IMR-90 (cell line): ENCODE measurements around the gene C9orf43. TPM values are rescaled to one million over a fixed set of nuclear protein-coding genes. Genes with fewer than 3 reads are reported as not detected.
A peak's percentile ranks its signal among the peaks of the same experiment; 100 is the strongest.

Experiments
- ATAC-seq: fragments of 200-7000 bp; cut with Tn5 transposase; 2 replicates; pipeline ENCODE4 v1.9.1; 2020; ENCODE audit warnings: low read depth, mild to moderate bottlenecking, moderate library complexity
- BruUV-seq: library from RNA; stranded (reverse); fragments of 400-500 nt; replicated peaks from 2 replicates; lab custom pipeline; 2021; lab: Mats Ljungman, UMichigan
- CTCF ChIA-PET: fragments of 300-600 bp; formaldehyde crosslinking; extraction: SDS; loops from one replicate; lab custom pipeline; 2021; ENCODE audit warnings: antibody characterized with exemption; lab: Yijun Ruan, JAX
- POLR2A ChIA-PET: fragments of 300-600 bp; sonication (Branson Sonifier 250); formaldehyde crosslinking; loops from one replicate; lab custom pipeline; 2022; ENCODE audit warnings: antibody characterized with exemption; ENCODE audit not compliant: unreplicated experiment; lab: Charles Lee
- DNase-seq: peaks from one replicate; pipeline ENCODE4 v3.0.0; 2013
- H2AFZ ChIP-seq: replicated peaks from 2 replicates; pipeline ENCODE3; 2013; ENCODE audit warnings: low read length, mild to moderate bottlenecking; ENCODE audit not compliant: poor library complexity
- H2AK5ac ChIP-seq: 2 replicates; pipeline ENCODE4 v1.6.1; 2013; ENCODE audit warnings: low read depth, low read length, inconsistent platforms
- H2AK9ac ChIP-seq: replicated peaks from 2 replicates; pipeline ENCODE3; 2013; ENCODE audit warnings: mild to moderate bottlenecking, low read depth, low read length, moderate library complexity; ENCODE audit not compliant: poor library complexity
- H2BK120ac ChIP-seq: 2 replicates; pipeline ENCODE4 v1.6.1; 2013; ENCODE audit warnings: low read depth, low read length, inconsistent platforms
- H2BK15ac ChIP-seq: 3 replicates; pipeline ENCODE4 v1.6.1; 2013; ENCODE audit warnings: low read depth, low read length, inconsistent platforms
- H2BK20ac ChIP-seq: 2 replicates; pipeline ENCODE4 v1.6.1; 2013; ENCODE audit warnings: low read depth, mild to moderate bottlenecking, inconsistent platforms, low read length, moderate library complexity
- H2BK5ac ChIP-seq: 2 replicates; pipeline ENCODE4 v1.6.1; 2013; ENCODE audit warnings: mild to moderate bottlenecking, low read depth, low read length, inconsistent platforms; ENCODE audit not compliant: poor library complexity, severe bottlenecking
- H3K14ac ChIP-seq: replicated peaks from 2 replicates; pipeline ENCODE4 v1.6.1; 2013; ENCODE audit warnings: low read depth, low read length, inconsistent platforms
- H3K18ac ChIP-seq: 2 replicates; pipeline ENCODE4 v1.6.1; 2013; ENCODE audit warnings: low read depth, low read length, control low read depth
- H3K23ac ChIP-seq: 2 replicates; pipeline ENCODE4 v1.6.1; 2013; ENCODE audit warnings: low read depth, low read length, inconsistent platforms
- H3K27ac ChIP-seq: 2 replicates; pipeline ENCODE4 v1.5.1; 2013; ENCODE audit warnings: mild to moderate bottlenecking, control low read depth, low read length; ENCODE audit not compliant: insufficient read depth
- H3K27me3 ChIP-seq: 2 replicates; pipeline ENCODE4 v1.6.1; 2013; ENCODE audit warnings: low read length; ENCODE audit not compliant: control insufficient read depth, insufficient read depth
- H3K36me3 ChIP-seq: 2 replicates; pipeline ENCODE4 v1.6.1; 2013; ENCODE audit warnings: low read length, mixed read lengths; ENCODE audit not compliant: control insufficient read depth, insufficient read depth
- H3K4ac ChIP-seq: 2 replicates; pipeline ENCODE4 v1.6.1; 2013; ENCODE audit warnings: low read depth, low read length, inconsistent platforms
- H3K4me1 ChIP-seq: 2 replicates; pipeline ENCODE4 v1.6.1; 2013; ENCODE audit warnings: low read length, mixed read lengths; ENCODE audit not compliant: control insufficient read depth, insufficient read depth
- H3K4me2 ChIP-seq: 2 replicates; pipeline ENCODE4 v1.6.1; 2013; ENCODE audit warnings: low read depth, mild to moderate bottlenecking, control low read depth, low read length, moderate library complexity
- H3K4me3 ChIP-seq: 2 replicates; pipeline ENCODE4 v1.5.1; 2013; ENCODE audit warnings: low read depth, mild to moderate bottlenecking, control low read depth, low read length, moderate library complexity; ENCODE audit not compliant: insufficient read depth
- H3K56ac ChIP-seq: 2 replicates; pipeline ENCODE4 v1.6.1; 2013; ENCODE audit warnings: low read length, inconsistent platforms; ENCODE audit not compliant: insufficient read depth; ENCODE audit errors: extremely low read depth
- H3K79me1 ChIP-seq, 2 experiments: 2 replicates each; pipeline ENCODE4 v1.6.1; 2013; ENCODE audit warnings: low read length in 2 of 2, inconsistent platforms in 1 of 2, low read depth in 1 of 2
- H3K9ac ChIP-seq: 2 replicates; pipeline ENCODE4 v1.6.1; 2013; ENCODE audit warnings: low read depth, low read length, control low read depth
- H3K9me1 ChIP-seq: 2 replicates; pipeline ENCODE4 v1.6.1; 2013; ENCODE audit warnings: low read length, inconsistent platforms; ENCODE audit not compliant: insufficient read depth
- H3K9me3 ChIP-seq: 2 replicates; pipeline ENCODE4 v1.6.1; 2013; ENCODE audit warnings: low read length; ENCODE audit not compliant: control insufficient read depth, insufficient read depth
- H4K20me1 ChIP-seq: 2 replicates; pipeline ENCODE4 v1.6.1; 2013; ENCODE audit warnings: low read length, inconsistent platforms; ENCODE audit not compliant: insufficient read depth
- H4K5ac ChIP-seq: 2 replicates; pipeline ENCODE4 v1.6.1; 2013; ENCODE audit warnings: mild to moderate bottlenecking, low read depth, low read length, control low read depth
- H4K8ac ChIP-seq, 2 experiments: 2 replicates each; pipeline ENCODE4 v1.6.1; 2013; ENCODE audit warnings: low read depth in 2 of 2, low read length in 2 of 2, control low read depth in 1 of 2, inconsistent platforms in 1 of 2
- H4K91ac ChIP-seq: 2 replicates; pipeline ENCODE4 v1.6.1; 2013; ENCODE audit warnings: low read depth, low read length, inconsistent platforms; ENCODE audit not compliant: insufficient read depth
- BHLHE40 ChIP-seq: fragments of 150-350 bp; IDR thresholded peaks from 2 replicates; pipeline ENCODE4 v1.6.1; 2016; ENCODE audit warnings: mild to moderate bottlenecking, low read depth, low read length
- CEBPB ChIP-seq: IDR thresholded peaks from 2 replicates; pipeline ENCODE4 v1.6.1; 2012; ENCODE audit warnings: low read depth, low read length, improper control_type of control experiment
- CHD1 ChIP-seq: IDR thresholded peaks from 2 replicates; pipeline ENCODE4 v1.6.1; 2012; ENCODE audit warnings: low read depth, low read length, improper control_type of control experiment
- FOS ChIP-seq: fragments of 150-350 bp; IDR thresholded peaks from 2 replicates; pipeline ENCODE4 v1.6.1; 2016; ENCODE audit warnings: low read depth, low read length
- MAFK ChIP-seq: IDR thresholded peaks from 2 replicates; pipeline ENCODE4 v1.6.1; 2012; ENCODE audit warnings: low read depth, low read length, improper control_type of control experiment
- MAZ ChIP-seq: IDR thresholded peaks from 2 replicates; pipeline ENCODE4 v1.6.1; 2012; ENCODE audit warnings: low read depth, mild to moderate bottlenecking, low read length, improper control_type of control experiment, moderate library complexity, borderline replicate concordance
- MXI1 ChIP-seq: IDR thresholded peaks from 2 replicates; pipeline ENCODE4 v1.6.1; 2012; ENCODE audit warnings: low read depth, mild to moderate bottlenecking, low read length, moderate library complexity, borderline replicate concordance
- NFE2L2 ChIP-seq: fragments of 150-350 bp; IDR thresholded peaks from 2 replicates; pipeline ENCODE4 v1.6.1; 2016; ENCODE audit warnings: low read depth, mild to moderate bottlenecking, low read length
- POLR2A ChIP-seq: IDR thresholded peaks from 2 replicates; pipeline ENCODE4 v1.6.1; 2012; ENCODE audit warnings: mild to moderate bottlenecking, low read depth, low read length
- RAD21 ChIP-seq: IDR thresholded peaks from 2 replicates; pipeline ENCODE4 v1.6.1; 2012; ENCODE audit warnings: low read length, improper control_type of control experiment
- RCOR1 ChIP-seq: IDR thresholded peaks from 2 replicates; pipeline ENCODE4 v1.6.1; 2012; ENCODE audit warnings: mild to moderate bottlenecking, low read length, improper control_type of control experiment; ENCODE audit not compliant: insufficient replicate concordance
- SMC3 ChIP-seq: fragments of 150-350 bp; IDR thresholded peaks from 2 replicates; pipeline ENCODE4 v1.6.1; 2016; ENCODE audit warnings: low read depth, mild to moderate bottlenecking, antibody characterized with exemption, low read length, moderate library complexity
- WGBS, 2 experiments: methylation state at CpG; one replicate each; pipeline versions ENCODE4 v1.1.5 to v1.1.7; 2013; ENCODE audit warnings: missing lambda C conversion rate in 2 of 2; ENCODE audit not compliant: insufficient read length in 1 of 2; ENCODE audit errors: extremely low coverage in 2 of 2; 5-methylcytosine and 5-hydroxymethylcytosine counted together
- dilution Hi-C: fragments of 300-500 bp; cut with HindIII; formaldehyde crosslinking; loops from one replicate; pipeline ENCODE4 v1.14.3; 2018; ENCODE audit warnings: low sequenced_read_pairs; ENCODE audit not compliant: unreplicated experiment
- in situ Hi-C: fragments of 300-500 bp; cut with MboI; formaldehyde crosslinking; loops from 3 replicates; pipeline ENCODE4 v1.14.3; 2019; ENCODE audit warnings: low sequenced_read_pairs, inconsistent platforms, mixed read lengths
- intact Hi-C: fragments of 100-400 bp; cut with micrococcal nuclease; formaldehyde crosslinking; loops from 2 replicates; pipeline ENCODE4 v1.10.0; 2022
- polyA plus RNA-seq, 3 experiments: library from polyadenylated mRNA; depleted of rRNA; stranded (reverse); fragments of >200 nt; gene quantifications; 2 replicates each; pipeline ENCODE4 v1.2.3, GENCODE V29; 2012; ENCODE audit warnings: low replicate concordance in 1 of 3
- total RNA-seq: library from RNA; depleted of rRNA; stranded (reverse); fragments of >200 nt; gene quantifications from 2 replicates; pipeline ENCODE4 v1.2.3, GENCODE V29; 2012
- TF ChIP-seq, protein P1 (sequence below): conservative IDR thresholded peaks from 2 replicates; pipeline ENCODE4 v1.5.1; 2012; ENCODE audit warnings: mild to moderate bottlenecking, low read depth, low read length, improper control_type of control experiment
- TF ChIP-seq, protein P2 (sequence below): fragments of 150-350 bp; IDR thresholded peaks from 2 replicates; pipeline ENCODE4 v1.6.1; 2016; ENCODE audit warnings: low read depth, mild to moderate bottlenecking, low read length, moderate library complexity, borderline replicate concordance

C9orf43 gene
- total and polyA plus RNA-seq, 2 of the 4 experiments (the other 2 are of a cell fraction) = 0.36 to 0.46 TPM

DNA sequence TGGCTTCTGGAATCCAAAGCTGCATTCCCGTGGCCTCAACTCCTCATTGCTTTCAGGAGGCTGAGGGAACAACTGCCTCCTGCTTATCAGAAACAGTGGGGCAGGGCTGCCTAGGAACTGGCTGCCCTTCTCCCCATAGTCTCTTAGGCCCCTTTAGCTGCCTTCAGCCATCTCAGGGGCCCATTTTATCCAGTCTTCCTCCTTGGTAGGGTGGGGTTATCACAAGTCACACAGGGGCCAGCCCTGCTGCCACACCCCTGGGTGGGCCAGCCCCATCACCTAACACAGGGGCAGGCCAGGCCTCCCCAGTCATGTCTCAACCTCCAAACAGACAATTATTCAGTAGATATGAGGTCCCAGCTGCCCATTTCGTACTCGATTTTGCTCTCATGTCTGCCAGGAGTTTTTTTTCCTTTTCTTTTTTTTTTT is 13.3 kb upstream of the C9orf43 start (continued):
- TF ChIP-seq MAZ (no peak), BHLHE40 (no peak), RAD21 (no peak), SMC3 (no peak)

DNA sequence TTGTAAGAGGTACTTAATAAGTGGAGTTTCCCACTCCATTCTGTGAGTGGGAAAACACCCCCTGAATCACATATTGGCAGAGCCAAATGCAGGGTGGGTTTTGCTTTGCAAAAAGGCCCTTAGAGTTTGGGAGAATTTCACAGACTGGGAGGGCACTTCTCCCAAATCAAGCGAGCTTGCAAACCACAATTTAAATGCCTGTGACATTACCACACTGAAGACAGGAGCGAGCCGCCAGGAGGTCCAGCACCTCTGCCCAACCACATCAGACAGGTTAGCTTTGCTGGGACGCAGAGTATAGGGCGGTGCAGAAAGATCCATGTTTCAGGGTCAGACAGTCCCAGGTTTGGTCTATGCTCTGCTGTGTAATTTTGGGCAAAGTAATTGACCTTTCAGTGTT is 11.8 kb upstream of the C9orf43 start:
- Histone ChIP-seq H2AFZ (no peak overlapping the region), H3K79me1 (peaks cover 20 to 35% of the 10 kb centered on the region in 2 experiments), H3K4ac (no peak overlapping the region), H3K14ac (no peak overlapping the region), H3K36me3 (no peaks in the 10 kb centered on the region), H4K91ac (no peak overlapping the region), H2BK120ac (no peak overlapping the region), H2AK5ac (no peak overlapping the region), H3K4me1 (peaks cover 8% of the 10 kb centered on the region), H3K56ac (no peak overlapping the region), H2BK15ac (no peak overlapping the region), H4K20me1 (no peaks in the 10 kb centered on the region), H3K9me3 (no peaks in the 10 kb centered on the region), H4K5ac (no peak overlapping the region), H2BK20ac (peak overlapping the region; percentile 14; the same call in 1 of the 2 replicates), H3K4me3 (no peak overlapping the region), H3K9me1 (peaks cover 2% of the 10 kb centered on the region; the same call in 1 of the 2 replicates), H3K27me3 (no peaks in the 10 kb centered on the region), H2BK5ac (no peak overlapping the region), H3K9ac (no peak overlapping the region), H3K4me2 (peak overlapping the region; percentile 12; the same call in 1 of the 2 replicates), H2AK9ac (no peak overlapping the region), H4K8ac (no peak overlapping the region), H3K27ac (no peak overlapping the region), H3K18ac (no peak overlapping the region), H3K23ac (no peak overlapping the region)
- POLR2A ChIA-PET = interaction anchor here (1.3 kb wide), 1 partner anchor 11 kb away, joined by 3 read pairs; the partner anchor contains the start of genes C9orf43 and POLE3
- WGBS, 2 experiments = no CpG with 5 or more reads among the region's 5 CpGs
- dilution Hi-C loops (no loop called here), in situ Hi-C loops (no loop called here), intact Hi-C loops (loop anchor here (1.0 kb wide), 1 partner anchor 23 kb away; no protein-coding TSS in a partner anchor)
- TF ChIP-seq MAZ = no peak
- TF ChIP-seq, protein P1, sequence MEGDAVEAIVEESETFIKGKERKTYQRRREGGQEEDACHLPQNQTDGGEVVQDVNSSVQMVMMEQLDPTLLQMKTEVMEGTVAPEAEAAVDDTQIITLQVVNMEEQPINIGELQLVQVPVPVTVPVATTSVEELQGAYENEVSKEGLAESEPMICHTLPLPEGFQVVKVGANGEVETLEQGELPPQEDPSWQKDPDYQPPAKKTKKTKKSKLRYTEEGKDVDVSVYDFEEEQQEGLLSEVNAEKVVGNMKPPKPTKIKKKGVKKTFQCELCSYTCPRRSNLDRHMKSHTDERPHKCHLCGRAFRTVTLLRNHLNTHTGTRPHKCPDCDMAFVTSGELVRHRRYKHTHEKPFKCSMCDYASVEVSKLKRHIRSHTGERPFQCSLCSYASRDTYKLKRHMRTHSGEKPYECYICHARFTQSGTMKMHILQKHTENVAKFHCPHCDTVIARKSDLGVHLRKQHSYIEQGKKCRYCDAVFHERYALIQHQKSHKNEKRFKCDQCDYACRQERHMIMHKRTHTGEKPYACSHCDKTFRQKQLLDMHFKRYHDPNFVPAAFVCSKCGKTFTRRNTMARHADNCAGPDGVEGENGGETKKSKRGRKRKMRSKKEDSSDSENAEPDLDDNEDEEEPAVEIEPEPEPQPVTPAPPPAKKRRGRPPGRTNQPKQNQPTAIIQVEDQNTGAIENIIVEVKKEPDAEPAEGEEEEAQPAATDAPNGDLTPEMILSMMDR = no peak
- TF ChIP-seq SMC3 = no peak
- no peak for TF ChIP-seq MXI1
- no peak for TF ChIP-seq RCOR1
- TF ChIP-seq RAD21 = no peak
- TF ChIP-seq CHD1 = no peak
- no peak for TF ChIP-seq CEBPB
- no peak for TF ChIP-seq POLR2A
- TF ChIP-seq NFE2L2 = no peak
- no peak for TF ChIP-seq FOS
- TF ChIP-seq MAFK = no peak
- TF ChIP-seq BHLHE40 = no peak
- TF ChIP-seq, protein P2, sequence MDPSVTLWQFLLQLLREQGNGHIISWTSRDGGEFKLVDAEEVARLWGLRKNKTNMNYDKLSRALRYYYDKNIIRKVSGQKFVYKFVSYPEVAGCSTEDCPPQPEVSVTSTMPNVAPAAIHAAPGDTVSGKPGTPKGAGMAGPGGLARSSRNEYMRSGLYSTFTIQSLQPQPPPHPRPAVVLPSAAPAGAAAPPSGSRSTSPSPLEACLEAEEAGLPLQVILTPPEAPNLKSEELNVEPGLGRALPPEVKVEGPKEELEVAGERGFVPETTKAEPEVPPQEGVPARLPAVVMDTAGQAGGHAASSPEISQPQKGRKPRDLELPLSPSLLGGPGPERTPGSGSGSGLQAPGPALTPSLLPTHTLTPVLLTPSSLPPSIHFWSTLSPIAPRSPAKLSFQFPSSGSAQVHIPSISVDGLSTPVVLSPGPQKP = no peak
- ATAC-seq = no peak
- no peak for DNase-seq
- no TSS peak for BruUV-seq
- CTCF ChIA-PET = no interaction called here
